ENCODE results near the gene MACROD2.

DNA sequence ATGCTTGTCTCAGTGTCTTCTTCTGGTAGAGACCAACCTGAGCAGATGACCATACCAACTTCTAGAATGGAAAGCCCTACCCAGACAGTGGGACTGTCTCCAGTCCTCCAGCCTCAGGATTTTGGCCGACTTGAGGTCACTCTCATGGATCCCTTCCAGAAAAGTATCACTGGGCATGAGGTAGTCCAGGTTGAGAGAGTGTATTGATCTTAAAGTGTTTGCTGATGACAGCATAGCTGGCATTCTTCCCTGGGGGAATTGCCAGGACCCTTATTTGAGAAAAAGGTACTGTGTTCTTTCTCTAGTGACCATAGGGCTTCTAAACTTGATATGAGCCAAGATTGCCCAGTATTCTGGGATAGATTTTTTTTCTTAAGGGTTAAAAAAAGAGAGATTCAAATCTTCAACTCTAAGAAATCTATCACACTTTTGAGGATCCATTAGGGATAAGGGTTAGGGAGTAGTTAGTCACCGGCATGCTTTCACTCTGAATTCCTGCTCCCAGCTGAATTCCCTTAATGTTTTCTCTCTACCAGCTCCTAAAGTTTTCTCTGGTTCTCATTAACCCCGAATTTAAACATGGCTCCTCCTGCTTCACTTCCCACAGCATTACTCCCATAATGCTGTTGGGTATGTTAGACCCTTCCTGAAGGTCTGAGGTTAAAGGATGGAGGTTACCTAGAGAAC lies 415.7 kb downstream of the MACROD2 start:
- TF ChIP-seq POLR2A (IDR thresholded peaks at IDR 0.05) (no peak), EP300 (IDR thresholded peaks at IDR 0.05) (no peak)
- TF ChIP-seq, protein P1, sequence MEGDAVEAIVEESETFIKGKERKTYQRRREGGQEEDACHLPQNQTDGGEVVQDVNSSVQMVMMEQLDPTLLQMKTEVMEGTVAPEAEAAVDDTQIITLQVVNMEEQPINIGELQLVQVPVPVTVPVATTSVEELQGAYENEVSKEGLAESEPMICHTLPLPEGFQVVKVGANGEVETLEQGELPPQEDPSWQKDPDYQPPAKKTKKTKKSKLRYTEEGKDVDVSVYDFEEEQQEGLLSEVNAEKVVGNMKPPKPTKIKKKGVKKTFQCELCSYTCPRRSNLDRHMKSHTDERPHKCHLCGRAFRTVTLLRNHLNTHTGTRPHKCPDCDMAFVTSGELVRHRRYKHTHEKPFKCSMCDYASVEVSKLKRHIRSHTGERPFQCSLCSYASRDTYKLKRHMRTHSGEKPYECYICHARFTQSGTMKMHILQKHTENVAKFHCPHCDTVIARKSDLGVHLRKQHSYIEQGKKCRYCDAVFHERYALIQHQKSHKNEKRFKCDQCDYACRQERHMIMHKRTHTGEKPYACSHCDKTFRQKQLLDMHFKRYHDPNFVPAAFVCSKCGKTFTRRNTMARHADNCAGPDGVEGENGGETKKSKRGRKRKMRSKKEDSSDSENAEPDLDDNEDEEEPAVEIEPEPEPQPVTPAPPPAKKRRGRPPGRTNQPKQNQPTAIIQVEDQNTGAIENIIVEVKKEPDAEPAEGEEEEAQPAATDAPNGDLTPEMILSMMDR (IDR thresholded peaks at IDR 0.05): no peak

Measured in ovary (tissue), 3 donors.